Smooth muscle cell of trachea (primary cell): Measurements from ENCODE around the gene SNX17. TPM values are rescaled to one million over a fixed set of nuclear protein-coding genes. Genes with fewer than 3 reads are reported as not detected.

Experiments
- total RNA-seq: library from RNA; depleted of rRNA; stranded (reverse); fragments of >200 nt; gene quantifications from 2 replicates; pipeline ENCODE4 v1.2.1, GENCODE V29; 2014

The SNX17 gene, protein sequence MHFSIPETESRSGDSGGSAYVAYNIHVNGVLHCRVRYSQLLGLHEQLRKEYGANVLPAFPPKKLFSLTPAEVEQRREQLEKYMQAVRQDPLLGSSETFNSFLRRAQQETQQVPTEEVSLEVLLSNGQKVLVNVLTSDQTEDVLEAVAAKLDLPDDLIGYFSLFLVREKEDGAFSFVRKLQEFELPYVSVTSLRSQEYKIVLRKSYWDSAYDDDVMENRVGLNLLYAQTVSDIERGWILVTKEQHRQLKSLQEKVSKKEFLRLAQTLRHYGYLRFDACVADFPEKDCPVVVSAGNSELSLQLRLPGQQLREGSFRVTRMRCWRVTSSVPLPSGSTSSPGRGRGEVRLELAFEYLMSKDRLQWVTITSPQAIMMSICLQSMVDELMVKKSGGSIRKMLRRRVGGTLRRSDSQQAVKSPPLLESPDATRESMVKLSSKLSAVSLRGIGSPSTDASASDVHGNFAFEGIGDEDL
- total RNA-seq: 164 and 222 TPM in 2 replicates

DNA sequence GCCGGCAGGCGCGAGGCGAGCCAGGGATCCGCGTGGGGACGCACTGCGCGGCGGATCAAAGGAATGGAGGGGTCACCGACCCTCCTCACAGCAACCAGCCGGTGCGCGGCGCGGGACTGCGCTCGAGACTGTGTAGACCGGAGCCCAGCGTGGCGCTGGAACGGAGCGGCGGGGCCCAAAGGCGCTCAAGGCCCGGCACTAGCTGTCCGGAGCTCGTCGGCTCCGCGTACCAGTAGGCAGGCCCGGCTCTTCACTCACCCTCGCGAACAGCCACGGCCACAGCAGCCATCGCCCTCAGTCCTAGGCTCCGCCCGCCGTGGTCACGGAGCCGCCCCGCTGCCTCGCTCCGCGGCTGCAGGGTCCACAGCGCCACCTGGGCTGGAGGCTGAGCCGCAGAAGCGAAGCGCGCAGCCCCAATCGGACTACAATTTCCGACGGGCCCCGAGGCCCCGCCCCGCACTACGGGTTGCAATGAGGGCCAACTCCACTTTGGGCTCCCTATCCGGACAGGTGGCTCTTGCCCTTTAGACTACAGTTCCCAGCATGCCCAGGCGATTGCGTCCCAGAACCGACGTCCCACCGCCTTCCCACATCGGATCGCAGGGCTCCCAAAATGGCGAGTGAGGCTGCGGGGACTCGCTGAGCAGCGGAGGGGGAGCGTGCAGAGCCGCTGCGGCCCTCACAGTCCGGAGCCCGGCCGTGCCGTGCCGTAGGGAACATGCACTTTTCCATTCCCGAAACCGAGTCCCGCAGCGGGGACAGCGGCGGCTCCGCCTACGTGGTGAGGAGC, at the start of gene SNX17, which contains the start of gene EIF2B4:
TSS of gene SNX17 (plus strand) at position 591 of the 790 bp plus-strand sequence. CDS start at position 719, 128 bp downstream.
TSS of gene EIF2B4 (minus strand) at position 313 of the 790 bp plus-strand sequence. CDS start at position 289, 24 bp downstream.

DNA sequence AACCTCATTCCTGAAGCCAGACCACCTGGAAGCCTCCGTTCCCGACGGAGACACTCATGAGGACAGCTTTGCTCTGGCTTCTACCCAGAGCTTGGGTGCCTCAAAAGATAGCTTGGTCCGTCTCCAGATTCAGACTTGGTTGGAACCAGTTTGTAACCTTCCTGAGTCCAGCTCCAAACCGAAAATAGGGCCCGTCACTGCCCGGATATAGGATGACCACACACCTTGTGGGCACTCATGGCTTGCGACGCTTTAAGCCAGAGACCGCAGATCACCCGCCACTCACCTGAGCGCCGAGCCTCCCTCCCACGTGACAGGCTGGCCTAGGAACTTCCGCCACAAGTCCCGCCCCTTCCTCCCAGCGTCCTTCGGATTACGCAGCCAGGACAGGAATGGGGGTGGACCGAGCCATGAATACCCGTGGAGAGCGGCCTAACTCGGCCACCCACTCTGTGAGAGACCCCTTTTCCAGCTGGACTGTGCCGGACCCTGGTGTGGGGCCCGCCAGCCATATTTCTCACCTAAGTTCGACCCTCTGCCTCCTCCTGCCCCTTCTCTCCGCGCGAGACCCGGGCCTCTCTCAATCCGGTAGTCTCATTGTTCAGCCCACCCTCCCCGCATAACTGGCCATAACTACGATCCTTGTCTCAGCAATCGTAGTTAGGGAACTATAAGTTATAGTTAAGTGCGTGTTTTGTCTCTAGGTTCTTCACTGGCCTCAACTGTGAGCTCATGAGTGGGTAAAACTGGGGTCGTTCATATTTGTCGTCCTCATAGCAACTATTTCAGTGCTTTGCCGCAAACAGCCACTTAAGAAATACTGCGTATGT, 47.4 kb upstream of the SNX17 start, which contains the start of gene MPV17:
TSS of gene MPV17 (minus strand) at position 332 of the 830 bp plus-strand sequence. CDS start 580 bp downstream, outside the sequence.

DNA sequence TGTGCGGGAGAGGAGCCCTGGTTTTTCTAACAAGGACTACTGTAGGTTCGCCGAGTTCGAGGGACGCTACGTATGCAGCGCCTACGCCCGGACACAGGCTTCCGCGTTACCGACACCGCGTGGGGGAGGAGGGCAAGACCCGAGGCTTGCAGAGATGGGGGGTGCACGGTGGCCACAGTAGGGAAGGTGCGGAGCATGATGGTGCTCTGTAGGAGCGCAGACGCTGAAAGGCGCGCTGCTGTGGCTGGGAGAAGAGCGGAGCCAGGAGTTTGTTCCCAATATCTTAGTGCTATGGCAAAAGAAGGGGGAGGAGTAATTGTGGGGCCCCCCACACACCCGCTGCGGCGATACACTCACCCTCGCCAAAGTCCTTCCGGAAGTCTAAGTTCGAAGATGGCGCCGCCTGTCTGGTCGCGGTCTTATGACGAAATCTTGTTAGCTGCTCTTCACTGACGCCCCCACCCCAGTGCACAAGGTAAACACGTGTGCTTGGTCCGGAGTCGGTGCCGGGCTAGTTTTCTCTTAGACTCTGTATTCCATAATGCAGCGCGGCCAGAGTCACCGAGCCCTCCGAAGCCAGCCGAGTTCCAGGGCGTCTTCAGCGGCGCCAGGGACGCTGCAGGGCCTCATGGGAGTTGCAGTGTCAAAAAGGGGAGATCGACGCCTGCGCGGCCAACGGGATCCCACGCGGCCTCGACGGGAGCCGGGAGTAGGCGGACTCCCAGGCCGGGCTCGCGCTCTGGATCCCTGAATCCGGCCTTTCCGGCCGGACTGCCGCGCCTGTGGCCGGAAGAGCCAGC, 13.8 kb upstream of the SNX17 start, which contains the start of gene GTF3C2:
TSS of gene GTF3C2 (minus strand) at position 383 of the 800 bp plus-strand sequence. CDS start 13,210 bp downstream, outside the sequence.

DNA sequence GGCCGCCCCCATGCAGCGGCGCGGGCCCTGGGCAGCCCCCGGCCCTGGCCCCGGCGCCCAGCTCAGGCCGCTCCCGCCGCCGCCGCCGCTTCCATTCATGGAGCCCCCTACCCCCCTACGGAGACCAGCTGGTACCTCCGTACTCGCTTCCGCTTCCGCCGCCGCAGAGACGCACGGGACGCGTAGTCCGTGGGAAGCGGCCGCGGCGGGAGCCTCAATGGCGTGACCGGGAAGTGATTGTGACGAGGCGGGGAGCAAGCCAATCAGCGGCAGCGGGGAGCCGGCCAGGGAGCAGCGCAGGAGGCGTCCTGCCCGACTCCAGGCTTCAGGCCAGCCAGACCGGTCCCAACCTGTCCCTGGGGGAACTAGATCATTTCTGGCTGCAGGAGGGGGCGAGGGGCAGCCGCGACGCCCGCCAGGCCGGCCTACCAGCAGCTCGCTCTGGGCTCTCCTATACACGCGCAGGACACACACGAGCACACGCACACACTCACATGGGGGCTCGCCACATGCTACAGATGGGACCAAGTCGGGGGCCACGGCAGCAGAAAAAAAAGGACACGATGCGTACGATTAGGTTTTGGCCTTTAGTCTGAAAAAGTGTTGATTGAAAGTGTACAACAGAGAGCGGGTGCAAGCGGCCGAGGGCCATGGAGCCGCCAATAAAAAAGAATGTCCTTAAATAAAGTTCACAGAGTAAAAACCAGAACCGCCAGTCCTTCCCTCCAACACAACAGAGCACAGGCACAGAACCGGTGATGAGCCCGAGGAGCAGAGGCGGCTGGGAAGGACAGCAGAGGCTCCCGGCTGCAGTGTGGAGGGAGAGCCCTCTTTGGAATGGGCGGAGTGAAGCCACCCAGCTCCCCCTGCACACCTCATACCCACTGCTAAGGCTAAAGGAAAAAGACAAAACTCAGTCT, 10.5 kb downstream of the SNX17 start, which contains the start of gene ZNF513:
TSS of gene ZNF513 (minus strand) at position 109 of the 920 bp plus-strand sequence. CDS start 208 bp downstream, outside the sequence.

DNA sequence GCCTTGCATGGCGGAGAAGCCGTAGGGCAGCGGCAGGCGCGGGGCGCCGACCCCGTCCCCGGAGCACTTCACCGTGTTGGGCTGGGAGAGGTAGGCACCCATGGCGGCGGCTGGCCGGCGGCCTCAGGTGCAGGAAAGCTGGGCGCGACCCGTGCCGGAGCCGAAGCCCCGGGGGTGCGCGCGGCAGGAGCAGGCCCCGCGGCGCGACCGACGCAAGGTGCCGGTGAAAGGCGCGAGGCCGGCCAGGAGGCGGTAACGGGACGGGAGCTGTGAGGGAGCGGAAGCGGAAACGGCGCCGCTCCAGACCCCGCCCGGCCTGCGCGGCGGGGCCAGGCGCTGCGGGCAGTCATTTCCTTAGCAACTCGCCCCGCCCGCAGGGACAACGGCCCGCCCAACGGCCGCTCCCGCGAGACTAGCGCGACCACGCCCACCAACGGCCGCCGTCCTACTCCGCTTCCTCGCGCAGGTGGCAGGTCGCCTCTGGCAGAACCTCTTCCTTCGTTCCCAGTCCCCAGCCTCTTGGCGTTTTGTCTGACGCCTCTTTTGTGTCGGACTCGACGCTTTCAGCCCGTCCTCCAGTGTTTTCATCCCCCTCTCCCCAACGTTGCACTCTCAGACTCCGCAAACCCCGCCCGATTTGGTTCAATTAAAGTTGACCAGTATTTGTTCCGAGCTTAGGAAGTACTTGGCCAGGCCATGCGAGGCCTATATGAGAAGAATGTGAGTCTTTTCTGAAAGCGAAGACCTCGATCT, 39.1 kb downstream of the SNX17 start, which contains the start of gene PPM1G:
TSS of gene PPM1G (minus strand) at position 271 of the 753 bp plus-strand sequence. CDS start at position 102, 169 bp downstream.

Other genes starting within 250 kb of the SNX17 start
- under 0.01 and 0.15 TPM in 2 replicates for gene ABHD1, start 246.8 kb upstream of the SNX17 start, total RNA-seq
- 33.7 and 40.2 TPM in 2 replicates for gene PREB, start 236.0 kb upstream of the SNX17 start, total RNA-seq
- gene PRR30, start 231.2 kb upstream of the SNX17 start, total RNA-seq: not detected in 2 replicates
- gene TCF23, start 221.6 kb upstream of the SNX17 start, total RNA-seq: not detected in 2 replicates
- gene ATRAID, start 158.6 kb upstream of the SNX17 start, total RNA-seq: 197 and 218 TPM in 2 replicates
- gene SLC5A6, start 158.3 kb upstream of the SNX17 start, total RNA-seq: 13.7 and 15.1 TPM in 2 replicates
- gene CAD, start 153.2 kb upstream of the SNX17 start, total RNA-seq: 37.8 and 41.5 TPM in 2 replicates
- gene SLC30A3, start 107.6 kb upstream of the SNX17 start, total RNA-seq: 0.15 and 0.50 TPM in 2 replicates
- gene DNAJC5G, start 95.2 kb upstream of the SNX17 start, total RNA-seq: not detected in 2 replicates
- gene TRIM54, start 88.2 kb upstream of the SNX17 start, total RNA-seq: under 0.01 TPM in 1 of 2 replicates, not detected in the other
- gene UCN, start 62.2 kb upstream of the SNX17 start, total RNA-seq: 1.5 and 1.8 TPM in 2 replicates
- 111 and 117 TPM in 2 replicates for gene MPV17, start 47.5 kb upstream of the SNX17 start, total RNA-seq
- gene GTF3C2, start 13.9 kb upstream of the SNX17 start, total RNA-seq: 33.4 and 34.6 TPM in 2 replicates
- 30.4 and 31.1 TPM in 2 replicates for gene EIF2B4, start 278 bp upstream of the SNX17 start, total RNA-seq
- 9.3 and 10.1 TPM in 2 replicates for gene ZNF513, start 10.1 kb downstream of the SNX17 start, total RNA-seq
- 52.3 and 72.1 TPM in 2 replicates for gene PPM1G, start 39.0 kb downstream of the SNX17 start, total RNA-seq
- 98.9 and 122 TPM in 2 replicates for gene NRBP1, start 58.0 kb downstream of the SNX17 start, total RNA-seq
- not detected in 2 replicates for gene KRTCAP3, start 71.8 kb downstream of the SNX17 start, total RNA-seq
- gene IFT172, start 119.1 kb downstream of the SNX17 start, total RNA-seq: 35.2 and 40.4 TPM in 2 replicates
- gene FNDC4, start 124.6 kb downstream of the SNX17 start, total RNA-seq: 21.7 and 34.7 TPM in 2 replicates
- gene GCKR, start 126.2 kb downstream of the SNX17 start, total RNA-seq: 0.17 and 1.0 TPM in 2 replicates
- 30.9 and 42.0 TPM in 2 replicates for gene ZNF512, start 212.4 kb downstream of the SNX17 start, total RNA-seq